ENCODE results near the gene IL36RN. TPM values are rescaled to one million over a fixed set of nuclear protein-coding genes. Genes with fewer than 3 reads are reported as not detected.

Gene IL36RN
- total RNA-seq, 1 donor, result not detected

- DNase-seq (ENCODE audit: low read depth), result no peak
- TF ChIP-seq CTCF (IDR thresholded peaks at IDR 0.05; ENCODE audit: insufficient read depth, low read depth, low read length), result no peak
These were observed 44.9 kb upstream of the IL36RN start for GRCh38 chr2:113014067-113014466.

GRCh38 chr2:113015042-113015441 lies 44.0 kb upstream of the IL36RN start:
- no peak for TF ChIP-seq CTCF (IDR thresholded peaks at IDR 0.05; ENCODE audit: insufficient read depth, low read depth, low read length)
- no peak overlapping the region for H3K4me3 ChIP-seq (ENCODE audit: low read depth, low read length)
- DNase-seq (ENCODE audit: low read depth), result no peak

More at GRCh38 chr2:113014067-113014466, 44.9 kb upstream of the IL36RN start:
- H3K4me3 ChIP-seq (ENCODE audit: low read depth, low read length), result no peak overlapping the region

GRCh38 chr2:113015655-113016054 lies 43.3 kb upstream of the IL36RN start:
- TF ChIP-seq CTCF (IDR thresholded peaks at IDR 0.05; ENCODE audit: insufficient read depth, low read depth, low read length), result no peak
- no peak overlapping the region for H3K4me3 ChIP-seq (ENCODE audit: low read depth, low read length)
- DNase-seq (ENCODE audit: low read depth), result no peak

GRCh38 chr2:113018509-113018908 lies 40.5 kb upstream of the IL36RN start:
- H3K4me3 ChIP-seq (ENCODE audit: low read depth, low read length), result no peak overlapping the region
- no peak for DNase-seq (ENCODE audit: low read depth)
- TF ChIP-seq CTCF (IDR thresholded peaks at IDR 0.05; ENCODE audit: insufficient read depth, low read depth, low read length), result no peak

GRCh38 chr2:113021312-113021711 lies 37.7 kb upstream of the IL36RN start:
- H3K4me3 ChIP-seq (ENCODE audit: low read depth, low read length), result no peak overlapping the region
- no peak for DNase-seq (ENCODE audit: low read depth)
- TF ChIP-seq CTCF (IDR thresholded peaks at IDR 0.05; ENCODE audit: insufficient read depth, low read depth, low read length), result no peak

GRCh38 chr2:113024764-113025163 lies 34.2 kb upstream of the IL36RN start:
- DNase-seq (ENCODE audit: low read depth), result no peak
- H3K4me3 ChIP-seq (ENCODE audit: low read depth, low read length), result no peak overlapping the region
- TF ChIP-seq CTCF (IDR thresholded peaks at IDR 0.05; ENCODE audit: insufficient read depth, low read depth, low read length), result no peak

GRCh38 chr2:113025737-113026136 lies 33.3 kb upstream of the IL36RN start:
- no peak overlapping the region for H3K4me3 ChIP-seq (ENCODE audit: low read depth, low read length)
- TF ChIP-seq CTCF (IDR thresholded peaks at IDR 0.05; ENCODE audit: insufficient read depth, low read depth, low read length), result no peak
- DNase-seq (ENCODE audit: low read depth), result no peak

All from fibroblast of villous mesenchyme (primary cell).